ENCODE results near the gene WDR26.
"Not testable (repeated sequence)": the region's sequence is repeated elsewhere in the genome, so short reads cannot be mapped to it uniquely, and the experiment has no call there.

Gene WDR26

GRCh38 chr1:224433041-224433691 lies 1.4 kb downstream of the WDR26 start:
- no peak for DNase-seq

GRCh38 chr1:224432672-224433040 lies 1.9 kb downstream of the WDR26 start:
- no peak for DNase-seq

- DNase-seq = no peak
These were observed 2.5 kb downstream of the WDR26 start for GRCh38 chr1:224432146-224432545.

GRCh38 chr1:224431726-224432125 lies 2.9 kb downstream of the WDR26 start:
- no peak for DNase-seq

- peak; percentile 31 for DNase-seq
These were observed 4.0 kb downstream of the WDR26 start for GRCh38 chr1:224430511-224431113.

GRCh38 chr1:224429616-224430326 lies 4.8 kb downstream of the WDR26 start:
- no peak for DNase-seq

GRCh38 chr1:224428713-224429112 lies 5.9 kb downstream of the WDR26 start:
- DNase-seq = not testable (repeated sequence)

- peak; percentile 74 for DNase-seq
These were observed 7.3 kb downstream of the WDR26 start for GRCh38 chr1:224427346-224427745.

- DNase-seq = not testable (repeated sequence)
These were observed 7.7 kb downstream of the WDR26 start for GRCh38 chr1:224426869-224427268.

GRCh38 chr1:224425279-224425884 lies 9.2 kb downstream of the WDR26 start:
- no peak for DNase-seq

- DNase-seq = no peak
These were observed 14.5 kb downstream of the WDR26 start for GRCh38 chr1:224420106-224420505.

- DNase-seq = no peak
These were observed 22.8 kb downstream of the WDR26 start for GRCh38 chr1:224411766-224412165.

- no peak for DNase-seq
These were observed 26.4 kb downstream of the WDR26 start for GRCh38 chr1:224408294-224408590.

GRCh38 chr1:224407571-224408293 lies 26.9 kb downstream of the WDR26 start:
- no peak for DNase-seq

- DNase-seq = no peak
These were observed 28.4 kb downstream of the WDR26 start for GRCh38 chr1:224406216-224406615.

GRCh38 chr1:224405604-224405970 lies 29.0 kb downstream of the WDR26 start:
- no peak for DNase-seq

- no peak for DNase-seq
These were observed 29.5 kb downstream of the WDR26 start for GRCh38 chr1:224404916-224405603.

GRCh38 chr1:224402472-224403036 lies 32.0 kb downstream of the WDR26 start:
- no peak for DNase-seq

GRCh38 chr1:224399887-224400286 lies 34.7 kb downstream of the WDR26 start:
- no peak for DNase-seq

GRCh38 chr1:224393294-224393693 lies 41.3 kb downstream of the WDR26 start:
- no peak for DNase-seq

- DNase-seq = no peak
These were observed 42.0 kb downstream of the WDR26 start for GRCh38 chr1:224392411-224393249.

GRCh38 chr1:224390517-224390916 lies 44.1 kb downstream of the WDR26 start:
- DNase-seq = no peak

Data from amniotic stem cell (primary cell).